HAP-1 (cell line): Measurements from ENCODE around the gene ITGA7.

Experiments used
- DNase-seq, 2 experiments: peaks; one replicate each; pipeline ENCODE4 v3.0.0-alpha.2; 2016 to 2020; ENCODE audit warnings: low spot score in 2 of 2
- H3K27me3 ChIP-seq: fragments of 250-450 bp; sonication (Bioruptor Pico); 2 replicates; pipeline ENCODE4 v1.5.1; 2020; ENCODE audit warnings: low read depth, mild to moderate bottlenecking, moderate library complexity
- H3K36me3 ChIP-seq: fragments of 250-450 bp; sonication (Bioruptor Pico); replicated peaks from 2 replicates; pipeline ENCODE4 v1.5.1; 2020; ENCODE audit warnings: mild to moderate bottlenecking
- H3K4me1 ChIP-seq: fragments of 250-450 bp; sonication (Bioruptor Pico); 2 replicates; pipeline ENCODE4 v1.5.1; 2020; ENCODE audit warnings: mild to moderate bottlenecking
- H3K4me3 ChIP-seq: fragments of 250-450 bp; sonication (Bioruptor Pico); 2 replicates; pipeline ENCODE4 v1.5.1; 2020; ENCODE audit warnings: mild to moderate bottlenecking, moderate library complexity
- H3K9me3 ChIP-seq: fragments of 250-450 bp; sonication (Bioruptor Pico); 2 replicates; pipeline ENCODE4 v1.5.1; 2020; ENCODE audit warnings: mild to moderate bottlenecking, moderate library complexity
- in situ Hi-C: fragments of 300-500 bp; cut with MboI; formaldehyde crosslinking; loops from 3 replicates; pipeline ENCODE4 v1.14.3; 2020; ENCODE audit warnings: low sequenced_read_pairs, inconsistent platforms, mixed read lengths

ITGA7 gene

GRCh38 chr12:55679691-55680090, 28.0 kb downstream of the ITGA7 start:
- in situ Hi-C loops, result no loop called here
- no peaks in the 10 kb centered on the region for H3K9me3 ChIP-seq
- no peaks in the 10 kb centered on the region for H3K4me1 ChIP-seq

GRCh38 chr12:55676707-55677106, 31.0 kb downstream of the ITGA7 start:
- H3K4me3 ChIP-seq, result no peak overlapping the region
- no peaks in the 10 kb centered on the region for H3K36me3 ChIP-seq
- no peaks in the 10 kb centered on the region for H3K4me1 ChIP-seq
- DNase-seq, result no peak
- no peaks in the 10 kb centered on the region for H3K9me3 ChIP-seq
- no peaks in the 10 kb centered on the region; the same call in 1 of the 2 replicates for H3K27me3 ChIP-seq
- in situ Hi-C loops, result no loop called here

More at GRCh38 chr12:55679691-55680090, 28.0 kb downstream of the ITGA7 start:
- Histone ChIP-seq H3K4me3 (no peak overlapping the region), H3K27me3 (no peaks in the 10 kb centered on the region), H3K36me3 (no peaks in the 10 kb centered on the region)
- DNase-seq, result no peak

GRCh38 chr12:55675666-55676065, 32.0 kb downstream of the ITGA7 start:
- Histone ChIP-seq H3K27me3 (no peaks in the 10 kb centered on the region; the same call in 1 of the 2 replicates), H3K9me3 (no peaks in the 10 kb centered on the region), H3K4me3 (no peak overlapping the region), H3K4me1 (no peaks in the 10 kb centered on the region), H3K36me3 (no peaks in the 10 kb centered on the region)
- no peak for DNase-seq
- in situ Hi-C loops, result no loop called here

GRCh38 chr12:55673638-55674037, 34.1 kb downstream of the ITGA7 start:
- Histone ChIP-seq H3K9me3 (no peaks in the 10 kb centered on the region), H3K36me3 (no peaks in the 10 kb centered on the region), H3K4me3 (no peak overlapping the region), H3K27me3 (no peaks in the 10 kb centered on the region; the same call in 1 of the 2 replicates), H3K4me1 (no peaks in the 10 kb centered on the region)
- in situ Hi-C loops, result no loop called here
- no peak for DNase-seq

GRCh38 chr12:55671746-55672145, 36.0 kb downstream of the ITGA7 start:
- Histone ChIP-seq H3K36me3 (no peaks in the 10 kb centered on the region), H3K9me3 (no peaks in the 10 kb centered on the region), H3K4me1 (no peaks in the 10 kb centered on the region), H3K4me3 (no peak overlapping the region), H3K27me3 (no peaks in the 10 kb centered on the region; the same call in 1 of the 2 replicates)
- in situ Hi-C loops, result no loop called here
- no peak for DNase-seq

GRCh38 chr12:55670276-55670675, 37.4 kb downstream of the ITGA7 start:
- in situ Hi-C loops, result no loop called here
- no peak overlapping the region for H3K4me3 ChIP-seq
- H3K27me3 ChIP-seq, result no peaks in the 10 kb centered on the region; the same call in 1 of the 2 replicates

GRCh38 chr12:55666508-55666907, 41.2 kb downstream of the ITGA7 start:
- in situ Hi-C loops, result no loop called here
- Histone ChIP-seq H3K9me3 (no peaks in the 10 kb centered on the region), H3K4me1 (no peaks in the 10 kb centered on the region), H3K36me3 (no peaks in the 10 kb centered on the region), H3K4me3 (no peak overlapping the region), H3K27me3 (no peaks in the 10 kb centered on the region; the same call in 1 of the 2 replicates)
- DNase-seq, result no peak

More at GRCh38 chr12:55670276-55670675, 37.4 kb downstream of the ITGA7 start:
- no peaks in the 10 kb centered on the region for H3K4me1 ChIP-seq
- no peaks in the 10 kb centered on the region for H3K36me3 ChIP-seq
- DNase-seq, result no peak
- no peaks in the 10 kb centered on the region for H3K9me3 ChIP-seq

- no peak for DNase-seq
- Histone ChIP-seq H3K9me3 (no peaks in the 10 kb centered on the region), H3K27me3 (no peaks in the 10 kb centered on the region; the same call in 1 of the 2 replicates), H3K36me3 (no peaks in the 10 kb centered on the region), H3K4me3 (no peak overlapping the region), H3K4me1 (no peaks in the 10 kb centered on the region)
- in situ Hi-C loops, result no loop called here
Measured at GRCh38 chr12:55664826-55665225, 42.9 kb downstream of the ITGA7 start.

DNA sequence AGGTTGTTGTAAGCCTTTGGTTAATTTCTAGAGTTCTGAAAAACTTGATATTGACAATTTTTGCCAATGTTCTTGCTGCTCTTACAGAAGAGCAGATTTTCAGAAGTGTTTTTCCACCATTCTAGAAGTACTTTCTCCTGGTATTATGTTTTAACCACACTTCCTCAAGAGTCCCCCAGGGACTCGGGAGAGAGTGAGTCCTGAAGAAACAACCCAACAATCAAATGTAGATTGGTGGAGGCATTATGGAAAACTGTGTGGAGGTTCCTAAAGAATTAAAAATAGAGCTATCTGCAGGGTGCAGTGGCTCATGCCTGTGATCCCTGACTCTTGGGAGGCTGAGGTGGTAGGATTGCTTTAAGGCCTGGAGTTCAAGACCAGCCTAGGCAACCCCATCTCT, 44.3 kb downstream of the ITGA7 start:
- H3K36me3 ChIP-seq, result no peaks in the 10 kb centered on the region
- no peak overlapping the region for H3K4me3 ChIP-seq
- H3K27me3 ChIP-seq, result no peaks in the 10 kb centered on the region; the same call in 1 of the 2 replicates
- no peaks in the 10 kb centered on the region for H3K4me1 ChIP-seq
- in situ Hi-C loops, result no loop called here
- DNase-seq, result no peak
- no peaks in the 10 kb centered on the region for H3K9me3 ChIP-seq

DNA sequence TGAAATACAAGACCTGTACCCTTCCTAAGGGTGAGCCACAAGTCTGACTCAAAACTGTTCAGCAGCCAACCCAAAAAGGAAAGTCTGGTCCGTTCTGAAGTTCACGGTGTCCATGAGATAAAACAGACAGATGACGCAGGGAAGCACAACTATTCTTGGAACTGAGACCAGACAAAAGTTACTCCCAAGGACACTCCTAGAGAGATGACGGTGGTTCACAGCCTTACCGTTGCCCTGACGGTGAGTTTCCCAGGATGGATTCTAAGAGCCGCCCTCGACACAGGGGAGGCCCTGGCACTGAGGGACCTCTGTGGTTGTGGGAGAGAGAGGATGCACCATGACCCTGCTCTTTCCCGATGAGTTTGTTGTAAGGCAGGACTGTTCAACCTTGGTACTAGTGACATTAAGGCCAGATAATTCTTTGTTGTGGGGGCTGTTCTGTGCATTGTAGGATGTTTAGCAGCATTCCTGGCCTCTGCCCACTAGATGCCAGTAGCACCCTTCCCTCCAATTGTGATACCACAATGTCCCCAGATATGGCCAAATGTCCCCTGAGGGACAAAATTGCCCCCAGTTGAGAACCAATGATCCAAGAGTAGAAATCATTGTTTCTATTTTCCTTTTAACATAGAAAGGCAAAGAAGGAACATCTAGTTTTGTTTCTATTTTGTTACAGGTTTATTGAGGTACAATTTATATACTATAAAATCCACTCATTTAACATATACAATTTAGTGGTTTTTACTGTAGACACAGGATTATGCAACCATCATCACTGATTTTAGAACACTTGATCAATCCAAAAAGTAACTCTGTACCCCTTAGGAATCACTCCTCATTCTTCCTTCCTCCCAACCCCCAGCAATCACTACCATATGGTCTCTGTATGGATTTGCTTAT, 48.0 kb downstream of the ITGA7 start:
- no peaks in the 10 kb centered on the region for H3K36me3 ChIP-seq

DNA sequence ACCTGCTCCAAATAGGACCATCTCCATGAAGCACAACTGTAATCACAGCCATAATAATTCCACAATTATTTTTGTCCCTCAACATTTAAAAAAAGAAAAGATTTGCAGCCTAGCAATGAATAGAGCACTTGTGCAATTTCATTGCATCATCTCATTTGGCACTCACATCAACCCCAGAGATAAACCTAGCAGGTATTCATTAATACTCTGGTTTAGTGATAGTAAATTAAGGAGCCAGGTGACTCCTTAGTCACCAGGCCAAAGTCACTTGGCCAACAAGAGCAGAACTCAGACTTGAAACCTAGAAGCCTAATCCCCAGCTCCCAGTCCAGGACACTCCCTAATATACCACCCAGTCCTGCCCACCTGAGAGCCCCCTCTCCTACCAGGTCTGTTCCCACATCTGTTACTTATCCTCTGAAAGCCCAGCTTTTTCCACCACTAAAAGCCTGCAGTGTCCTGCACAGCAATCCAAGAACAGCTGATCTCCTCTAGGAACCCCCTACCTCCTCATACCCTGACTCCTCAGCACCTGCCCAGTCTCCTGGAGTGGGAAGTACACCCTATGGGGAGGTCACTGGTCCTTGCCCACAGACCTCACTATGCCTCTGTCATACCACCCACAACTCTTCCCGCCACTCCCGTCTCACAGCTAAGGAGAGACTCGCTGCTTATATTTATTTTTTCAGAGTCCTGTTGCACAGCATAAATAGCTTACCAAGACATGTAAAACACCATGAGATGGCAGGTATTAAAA, 48.9 kb downstream of the ITGA7 start:
- Histone ChIP-seq H3K4me3 (no peak overlapping the region), H3K36me3 (no peaks in the 10 kb centered on the region), H3K4me1 (no peaks in the 10 kb centered on the region), H3K9me3 (no peaks in the 10 kb centered on the region), H3K27me3 (peaks cover 4% of the 10 kb centered on the region; the same call in 1 of the 2 replicates)
- no peak for DNase-seq
- in situ Hi-C loops, result no loop called here

More for the DNA sequence above, 48.0 kb downstream of the ITGA7 start:
- Histone ChIP-seq H3K9me3 (no peaks in the 10 kb centered on the region), H3K27me3 (peaks cover 4% of the 10 kb centered on the region; the same call in 1 of the 2 replicates), H3K4me1 (no peaks in the 10 kb centered on the region), H3K4me3 (no peak overlapping the region)
- in situ Hi-C loops, result no loop called here
- DNase-seq, result no peak

DNA sequence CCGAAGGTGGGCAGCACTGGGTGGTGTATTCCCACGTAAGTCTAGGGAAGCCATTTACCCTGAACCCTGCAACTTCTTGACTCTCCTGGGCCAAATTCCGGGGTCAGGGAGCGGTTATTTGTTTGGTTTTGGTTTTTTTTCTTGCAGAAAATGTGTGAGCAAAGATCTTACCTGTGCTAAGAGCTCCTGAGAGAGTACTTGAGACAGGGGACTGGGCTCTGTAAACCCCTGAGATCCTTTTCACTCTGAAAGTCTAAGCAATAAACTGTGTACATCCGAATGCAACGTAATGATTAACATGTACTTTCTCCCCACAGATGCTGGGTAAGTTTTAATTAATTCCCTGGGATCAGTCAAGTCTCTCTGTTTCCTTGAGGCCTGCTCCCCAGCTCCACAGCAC, 49.5 kb downstream of the ITGA7 start:
- Histone ChIP-seq H3K36me3 (no peaks in the 10 kb centered on the region), H3K4me3 (no peak overlapping the region), H3K4me1 (no peaks in the 10 kb centered on the region), H3K27me3 (peaks cover 4% of the 10 kb centered on the region; the same call in 1 of the 2 replicates), H3K9me3 (no peaks in the 10 kb centered on the region)
- in situ Hi-C loops, result no loop called here
- no peak for DNase-seq

- Histone ChIP-seq H3K27me3 (peaks cover 4% of the 10 kb centered on the region; the same call in 1 of the 2 replicates), H3K36me3 (no peaks in the 10 kb centered on the region), H3K4me3 (no peak overlapping the region), H3K9me3 (no peaks in the 10 kb centered on the region), H3K4me1 (no peaks in the 10 kb centered on the region)
- in situ Hi-C loops, result no loop called here
- no peak for DNase-seq
Measured at GRCh38 chr12:55657212-55657611, 50.5 kb downstream of the ITGA7 start.
